ENCODE results near the gene IGFL3. TPM values are rescaled to one million over a fixed set of nuclear protein-coding genes. Genes with fewer than 3 reads are reported as not detected.

The IGFL3 gene
- total and polyA plus RNA-seq, 2 donors (not counting 1 experiment from before 2014, with no cell fraction given) = not detected

- no peak for TF ChIP-seq CTCF (conservative IDR thresholded peaks at IDR 0.05 in 1 of 2, IDR thresholded peaks at IDR 0.05 in 1 of 2; ENCODE audit: low read depth in 1 of 2, low read length in 2 of 2)
- TF ChIP-seq EZH2 (IDR thresholded peaks at IDR 0.05; ENCODE audit: low read length, missing control alignments) = no peak
Observed at GRCh38 chr19:46144756-46145155, 20.3 kb upstream of the IGFL3 start.

GRCh38 chr19:46142294-46142693 is 17.8 kb upstream of the IGFL3 start:
- no peak overlapping the region for H3K9ac ChIP-seq (ENCODE audit: insufficient read depth, low read length)
- no peaks in the 10 kb centered on the region for H3K9me3 ChIP-seq (ENCODE audit: control insufficient read depth, insufficient read depth, low read depth, low read length)
- H3K4me2 ChIP-seq (ENCODE audit: extremely low read depth, insufficient read depth, low read length) = no peak overlapping the region
- H2AFZ ChIP-seq (ENCODE audit: low read length) = no peak overlapping the region
- no peaks in the 10 kb centered on the region for H3K4me1 ChIP-seq (ENCODE audit: control insufficient read depth, extremely low read depth, insufficient read depth, low read length)
- H4K20me1 ChIP-seq (ENCODE audit: control insufficient read depth, extremely low read depth, insufficient read depth, low read length) = no peaks in the 10 kb centered on the region
- no peaks in the 10 kb centered on the region for H3K79me2 ChIP-seq (ENCODE audit: control insufficient read depth, insufficient read depth, low read length)
- no peaks in the 10 kb centered on the region for H3K36me3 ChIP-seq (ENCODE audit: control insufficient read depth, insufficient read depth, low read length)
- H3K27ac ChIP-seq (ENCODE audit: insufficient read depth, low read length) = no peak overlapping the region
- peaks cover 9% of the 10 kb centered on the region for H3K27me3 ChIP-seq (ENCODE audit: control insufficient read depth, insufficient read depth, low read length)
- H3K4me3 ChIP-seq (replicated peaks in 1 of 4; ENCODE audit: control extremely low read depth in 1 of 4, insufficient read depth in 1 of 4, low read depth in 3 of 4, low read length in 4 of 4) = no peak overlapping the region
- no peak for TF ChIP-seq CTCF (conservative IDR thresholded peaks at IDR 0.05 in 1 of 2, IDR thresholded peaks at IDR 0.05 in 1 of 2; ENCODE audit: low read depth in 1 of 2, low read length in 2 of 2)
- DNase-seq (ENCODE audit: low read depth in 2 of 2) = no peak

More at GRCh38 chr19:46144756-46145155, 20.3 kb upstream of the IGFL3 start:
- Histone ChIP-seq H3K4me1 (ENCODE audit: control insufficient read depth, extremely low read depth, insufficient read depth, low read length) (no peaks in the 10 kb centered on the region), H3K9me3 (ENCODE audit: control insufficient read depth, insufficient read depth, low read depth, low read length) (no peaks in the 10 kb centered on the region), H3K27me3 (ENCODE audit: control insufficient read depth, insufficient read depth, low read length) (peaks cover 9% of the 10 kb centered on the region), H3K36me3 (ENCODE audit: control insufficient read depth, insufficient read depth, low read length) (no peaks in the 10 kb centered on the region), H3K27ac (ENCODE audit: insufficient read depth, low read length) (no peak overlapping the region), H3K79me2 (ENCODE audit: control insufficient read depth, insufficient read depth, low read length) (no peaks in the 10 kb centered on the region), H3K4me2 (ENCODE audit: extremely low read depth, insufficient read depth, low read length) (no peak overlapping the region), H3K4me3 (replicated peaks in 1 of 4; ENCODE audit: control extremely low read depth in 1 of 4, insufficient read depth in 1 of 4, low read depth in 3 of 4, low read length in 4 of 4) (no peak overlapping the region), H4K20me1 (ENCODE audit: control insufficient read depth, extremely low read depth, insufficient read depth, low read length) (no peaks in the 10 kb centered on the region), H2AFZ (ENCODE audit: low read length) (no peak overlapping the region), H3K9ac (ENCODE audit: insufficient read depth, low read length) (no peak overlapping the region)
- no peak for DNase-seq (ENCODE audit: low read depth in 2 of 2)

GRCh38 chr19:46141421-46141820 is 16.9 kb upstream of the IGFL3 start:
- H3K27me3 ChIP-seq (ENCODE audit: control insufficient read depth, insufficient read depth, low read length) = peaks cover 9% of the 10 kb centered on the region
- no peak overlapping the region for H3K4me2 ChIP-seq (ENCODE audit: extremely low read depth, insufficient read depth, low read length)
- H3K79me2 ChIP-seq (ENCODE audit: control insufficient read depth, insufficient read depth, low read length) = no peaks in the 10 kb centered on the region
- no peak for TF ChIP-seq CTCF (conservative IDR thresholded peaks at IDR 0.05 in 1 of 2, IDR thresholded peaks at IDR 0.05 in 1 of 2; ENCODE audit: low read depth in 1 of 2, low read length in 2 of 2)
- no peak for TF ChIP-seq EZH2 (IDR thresholded peaks at IDR 0.05; ENCODE audit: low read length, missing control alignments)
- no peak overlapping the region for H3K27ac ChIP-seq (ENCODE audit: insufficient read depth, low read length)
- no peak for DNase-seq (ENCODE audit: low read depth in 2 of 2)
- H3K4me1 ChIP-seq (ENCODE audit: control insufficient read depth, extremely low read depth, insufficient read depth, low read length) = no peaks in the 10 kb centered on the region
- H3K9me3 ChIP-seq (ENCODE audit: control insufficient read depth, insufficient read depth, low read depth, low read length) = no peaks in the 10 kb centered on the region
- no peaks in the 10 kb centered on the region for H4K20me1 ChIP-seq (ENCODE audit: control insufficient read depth, extremely low read depth, insufficient read depth, low read length)
- H3K36me3 ChIP-seq (ENCODE audit: control insufficient read depth, insufficient read depth, low read length) = no peaks in the 10 kb centered on the region
- no peak overlapping the region for H2AFZ ChIP-seq (ENCODE audit: low read length)
- no peak overlapping the region for H3K4me3 ChIP-seq (replicated peaks in 1 of 4; ENCODE audit: control extremely low read depth in 1 of 4, insufficient read depth in 1 of 4, low read depth in 3 of 4, low read length in 4 of 4)
- H3K9ac ChIP-seq (ENCODE audit: insufficient read depth, low read length) = no peak overlapping the region
